H1 (cell line): Measurements from ENCODE around the gene PAX9. TPM values are rescaled to one million over a fixed set of nuclear protein-coding genes. Genes with fewer than 3 reads are reported as not detected.
"Not testable (repeated sequence)": the region's sequence is repeated elsewhere in the genome, so short reads cannot be mapped to it uniquely, and the experiment has no call there.

ENCODE experiments used
- CTCF ChIA-PET: fragments of 300-600 bp; sonication (Branson Sonifier 250); formaldehyde crosslinking; loops from one replicate; lab custom pipeline; 2021; ENCODE audit not compliant: partially characterized antibody; lab: Charles Lee
- POLR2A ChIA-PET: fragments of 300-600 bp; sonication (Branson Sonifier 250); formaldehyde crosslinking; loops from one replicate; lab custom pipeline; 2021; ENCODE audit warnings: inconsistent platforms; ENCODE audit not compliant: partially characterized antibody; lab: Charles Lee
- DNase-seq, 2 experiments: peaks; one replicate each; pipeline versions ENCODE4 v3.0.0 to v3.0.0-alpha.2; 2010 to 2022; ENCODE audit warnings: low spot score in 2 of 2, low read depth in 1 of 2, mixed read lengths in 1 of 2
- FAIRE-seq: peaks from 2 replicates; lab custom pipeline; 2011; peaks lifted over from hg19 to GRCh38; lab: Jason Lieb, UNC
- H2AFZ ChIP-seq: 2 replicates; pipeline ENCODE4 v1.8.1; 2012; ENCODE audit warnings: low read length, inconsistent platforms
- H2AK5ac ChIP-seq: 2 replicates; pipeline ENCODE4 v1.6.1; 2013; ENCODE audit warnings: low read depth, low read length
- H2BK120ac ChIP-seq: replicated peaks from 2 replicates; pipeline ENCODE3; 2013; ENCODE audit warnings: low read depth, low read length, inconsistent platforms
- H2BK12ac ChIP-seq: 2 replicates; pipeline ENCODE4 v1.6.1; 2013; ENCODE audit warnings: low read depth, low read length
- H2BK15ac ChIP-seq: 2 replicates; pipeline ENCODE4 v1.6.1; 2013; ENCODE audit warnings: low read length
- H2BK20ac ChIP-seq: 2 replicates; pipeline ENCODE4 v1.6.1; 2013; ENCODE audit warnings: low read length
- H2BK5ac ChIP-seq: 2 replicates; pipeline ENCODE4 v1.6.1; 2013; ENCODE audit warnings: low read depth, low read length
- H3K14ac ChIP-seq: 2 replicates; pipeline ENCODE4 v1.6.1; 2013; ENCODE audit warnings: inconsistent platforms; ENCODE audit not compliant: insufficient read length
- H3K18ac ChIP-seq: 2 replicates; pipeline ENCODE4 v1.6.1; 2013; ENCODE audit warnings: low read length; ENCODE audit errors: extremely low read depth
- H3K23ac ChIP-seq: 2 replicates; pipeline ENCODE4 v1.6.1; 2013; ENCODE audit warnings: inconsistent platforms; ENCODE audit not compliant: insufficient read length
- H3K23me2 ChIP-seq: 2 replicates; pipeline ENCODE4 v1.6.1; 2013; ENCODE audit warnings: low read depth, low read length
- H3K27ac ChIP-seq: 2 replicates; pipeline ENCODE4 v1.6.1; 2011; ENCODE audit warnings: low read depth, low read length, inconsistent platforms
- H3K27me3 ChIP-seq, 4 experiments: replicated peaks in 1 of 4; 1 replicate in 1 of 4; 2 replicates in 3 of 4; pipeline versions ENCODE4 v1.6.1 to v1.8.1; 2011 to 2013; ENCODE audit warnings: low read length in 3 of 4, mild to moderate bottlenecking in 3 of 4, inconsistent platforms in 2 of 4, mixed read lengths in 2 of 4, moderate library complexity in 1 of 4; ENCODE audit not compliant: control insufficient read depth in 3 of 4, insufficient read depth in 3 of 4; ENCODE audit errors: extremely low read depth in 1 of 4
- H3K36me3 ChIP-seq, 4 experiments: 2 replicates each; pipeline versions ENCODE4 v1.6.1 to v1.8.1; 2011 to 2013; ENCODE audit warnings: mild to moderate bottlenecking in 4 of 4, low read length in 3 of 4, moderate library complexity in 2 of 4, control low read depth in 1 of 4, inconsistent platforms in 1 of 4; ENCODE audit not compliant: insufficient read depth in 4 of 4, control insufficient read depth in 2 of 4
- H3K4ac ChIP-seq: replicated peaks from 2 replicates; pipeline ENCODE3; 2013; ENCODE audit warnings: low read length, low read depth, mixed read lengths, inconsistent platforms; ENCODE audit not compliant: insufficient read length
- H3K4me1 ChIP-seq, 4 experiments: replicated peaks in 1 of 4; 1 replicate in 1 of 4; 2 replicates in 3 of 4; pipeline versions ENCODE4 v1.6.1 to v1.8.1; 2011 to 2013; ENCODE audit warnings: low read length in 3 of 4, inconsistent platforms in 2 of 4, mixed read lengths in 1 of 4; ENCODE audit not compliant: insufficient read depth in 4 of 4, control insufficient read depth in 3 of 4
- H3K4me2 ChIP-seq, 2 experiments: 2 replicates each; pipeline versions ENCODE4 v1.6.1 to v1.8.1; 2011 to 2013; ENCODE audit warnings: low read depth in 2 of 2, low read length in 2 of 2, control low read depth in 1 of 2, inconsistent platforms in 1 of 2, mild to moderate bottlenecking in 1 of 2; ENCODE audit not compliant: insufficient read depth in 1 of 2
- H3K4me3 ChIP-seq, 4 experiments: fragments of 200-600, 300-600 bp in 1 of 4; sonication (generic), shearing (Covaris generic), sonication (Bioruptor Twin) in 1 of 4; 2 replicates each; pipeline versions ENCODE4 v1.5.1 to v1.8.1; 2011 to 2016; ENCODE audit warnings: low read length in 4 of 4, low read depth in 3 of 4, control low read depth in 2 of 4, inconsistent platforms in 2 of 4, mild to moderate bottlenecking in 2 of 4, mixed read lengths in 1 of 4, moderate library complexity in 1 of 4; ENCODE audit not compliant: insufficient read depth in 2 of 4; ENCODE audit errors: extremely low read depth in 1 of 4
- H3K56ac ChIP-seq: replicated peaks from 2 replicates; pipeline ENCODE3; 2013; ENCODE audit warnings: low read depth, mild to moderate bottlenecking, mixed read lengths, low read length, inconsistent platforms; ENCODE audit not compliant: insufficient read length
- H3K79me1 ChIP-seq: 2 replicates; pipeline ENCODE4 v1.6.1; 2013; ENCODE audit warnings: low read depth, low read length, control low read depth
- H3K79me2 ChIP-seq, 2 experiments: 2 replicates each; pipeline versions ENCODE4 v1.6.1 to v1.8.1; 2012 to 2013; ENCODE audit warnings: low read length in 2 of 2, mild to moderate bottlenecking in 2 of 2, inconsistent platforms in 1 of 2; ENCODE audit not compliant: insufficient read depth in 2 of 2, control insufficient read depth in 1 of 2
- H3K9ac ChIP-seq, 4 experiments: replicated peaks in 1 of 4; 1 replicate in 1 of 4; 2 replicates in 3 of 4; pipeline versions ENCODE4 v1.6.1 to v1.8.1; 2011 to 2013; ENCODE audit warnings: low read depth in 3 of 4, low read length in 3 of 4, control low read depth in 2 of 4, mild to moderate bottlenecking in 2 of 4, moderate library complexity in 2 of 4, inconsistent platforms in 1 of 4; ENCODE audit errors: extremely low read depth in 1 of 4
- H3K9me3 ChIP-seq, 2 experiments: 2 replicates each; pipeline versions ENCODE4 v1.6.1 to v1.8.1; 2012 to 2013; ENCODE audit warnings: mild to moderate bottlenecking in 2 of 2, moderate library complexity in 2 of 2, control low read depth in 1 of 2, inconsistent platforms in 1 of 2, low read depth in 1 of 2, low read length in 1 of 2, mixed read lengths in 1 of 2; ENCODE audit not compliant: insufficient read depth in 2 of 2
- H4K20me1 ChIP-seq, 2 experiments: replicated peaks in 1 of 2; 2 replicates each; pipeline versions ENCODE3 to v1.8.1; 2011 to 2013; ENCODE audit warnings: inconsistent platforms in 2 of 2, low read length in 2 of 2, mild to moderate bottlenecking in 1 of 2; ENCODE audit not compliant: insufficient read depth in 2 of 2, control insufficient read depth in 1 of 2
- H4K5ac ChIP-seq: 2 replicates; pipeline ENCODE4 v1.6.1; 2013; ENCODE audit warnings: low read length, low read depth, mixed read lengths, inconsistent platforms; ENCODE audit not compliant: insufficient read length
- H4K8ac ChIP-seq: 2 replicates; pipeline ENCODE4 v1.8.0; 2013; ENCODE audit warnings: mild to moderate bottlenecking, moderate library complexity, low read length, inconsistent platforms; ENCODE audit not compliant: insufficient read depth; ENCODE audit errors: extremely low read depth
- H4K91ac ChIP-seq: replicated peaks from 2 replicates; pipeline ENCODE3; 2013; ENCODE audit warnings: low read length, mixed read lengths, inconsistent platforms; ENCODE audit not compliant: insufficient read length
- WGBS, 2 experiments: shearing (Covaris generic) in 1 of 2; methylation state at CpG; one replicate each; pipeline versions ENCODE4 v1.1.6 to v1.1.7; 2013 to 2015; ENCODE audit warnings: low lambda C conversion rate in 2 of 2, mixed read lengths in 2 of 2, inconsistent platforms in 1 of 2, low coverage in 1 of 2, missing lambda C conversion rate in 1 of 2; ENCODE audit not compliant: insufficient replicate concordance in 2 of 2, insufficient coverage in 1 of 2, insufficient read length in 1 of 2; ENCODE audit errors: extremely low coverage in 1 of 2, missing lambda C conversion rate in 1 of 2; 5-methylcytosine and 5-hydroxymethylcytosine counted together
- polyA plus RNA-seq, 7 experiments: library from polyadenylated mRNA; depleted of rRNA in 3 of 7; stranded (reverse) in 5 of 7; unstranded in 2 of 7; fragments of >200 nt in 5 of 7; fragments of 200-250 nt in 2 of 7; gene quantifications; 1 replicate in 5 of 7; 2 replicates in 1 of 7; 4 replicates in 1 of 7; pipeline versions ENCODE4 v1.2.1 to v1.2.3, GENCODE V29; 2011 to 2013; ENCODE audit warnings: missing spikeins in 2 of 7, mixed read lengths in 2 of 7
- total RNA-seq: library from RNA; stranded (reverse); fragmentation: NEBNext Ultra II Directional; extraction: Animal tissue kit (Norgen Biotek cat#: 25700); gene quantifications from 2 replicates; pipeline ENCODE4 v1.2.1, GENCODE V29; 2021

The PAX9 gene
- total and polyA plus RNA-seq, 2 of the 8 experiments (the other 6 are each of a cell fraction or from before 2014, with no cell fraction given) = 0.05 TPM; not detected in 1

DNA sequence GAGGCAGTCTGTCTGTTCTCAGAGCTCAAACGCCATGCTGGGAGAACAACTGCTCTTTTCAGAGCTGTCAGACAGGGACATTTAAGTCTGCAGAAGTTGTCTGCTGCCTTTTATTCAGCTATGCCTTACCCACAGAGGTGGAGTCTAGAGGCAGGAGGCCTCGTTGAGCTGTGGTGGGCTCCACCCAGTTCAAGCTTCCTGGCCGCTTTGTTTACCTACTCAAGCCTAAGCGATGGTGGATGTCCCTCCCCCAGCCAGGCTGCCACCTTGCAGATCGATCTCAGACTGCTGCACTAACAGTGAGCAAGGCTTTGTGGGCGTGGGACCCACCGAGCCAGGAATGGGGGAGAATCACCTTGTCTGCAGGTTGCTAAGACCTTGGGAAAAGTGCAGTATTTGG, 37.8 kb downstream of the PAX9 start:
- H3K9me3 ChIP-seq, H3K56ac ChIP-seq, H2BK20ac ChIP-seq, H2AFZ ChIP-seq, DNase-seq, H3K4me3 ChIP-seq, POLR2A ChIA-PET, H2BK12ac ChIP-seq, H3K27me3 ChIP-seq, H2BK15ac ChIP-seq, H3K4me1 ChIP-seq, H3K14ac ChIP-seq, H4K8ac ChIP-seq, H3K9ac ChIP-seq, H3K23ac ChIP-seq, FAIRE-seq, H2BK5ac ChIP-seq, H3K36me3 ChIP-seq, H3K27ac ChIP-seq, H3K79me2 ChIP-seq, H4K5ac ChIP-seq, H2BK120ac ChIP-seq, H3K79me1 ChIP-seq, H2AK5ac ChIP-seq, H3K18ac ChIP-seq, H3K4ac ChIP-seq, H3K23me2 ChIP-seq, H3K4me2 ChIP-seq, H4K91ac ChIP-seq, H4K20me1 ChIP-seq: not testable (repeated sequence)
- WGBS, 2 experiments = 93% methylated on average over 7 of the region's 7 CpGs; no CpG with 5 or more reads in 1 of the 2 experiments
- CTCF ChIA-PET = interaction anchor here (0.6 to 1.5 kb wide), 3 partner anchors 10 to 51 kb away, joined by 3 read pairs; no protein-coding TSS in a partner anchor
